ENCODE measurements around the gene GLS.

GRCh38 chr2:190880378-190881083 lies at the start of gene GLS:
- TF ChIP-seq SPI1 (IDR thresholded peaks at IDR 0.05; ENCODE audit: borderline replicate concordance, low read depth) (no peak), REST (IDR thresholded peaks at IDR 0.05; ENCODE audit: insufficient replicate concordance, low read depth) (peak; percentile 73), CTCF (IDR thresholded peaks at IDR 0.05; ENCODE audit: insufficient read depth, low read length) (no peak), GABPA (IDR thresholded peaks at IDR 0.05; ENCODE audit: low read depth) (no peak), POLR2AphosphoS5 (IDR thresholded peaks at IDR 0.05; ENCODE audit: low read depth) (peak; percentile 96)
